MM.1S (cell line): ENCODE measurements around the gene GCSAML.

Experiments used
- DNase-seq: peaks from one replicate; pipeline ENCODE4 v3.0.0-alpha.2; 2015
- H2AFZ ChIP-seq: fragments of 300-600 bp; sonication (generic); 2 replicates; pipeline ENCODE4 v1.6.0; 2016; ENCODE audit warnings: antibody characterized with exemption, low read length
- H3F3A ChIP-seq: fragments of 300-600 bp; sonication (generic); 2 replicates; pipeline ENCODE4 v1.6.1; 2016; ENCODE audit warnings: mild to moderate bottlenecking, antibody characterized with exemption, low read length, moderate library complexity, mixed read lengths; ENCODE audit not compliant: insufficient read depth
- H3K27ac ChIP-seq: fragments of 300-600 bp; sonication (generic); 2 replicates; pipeline ENCODE4 v1.5.1; 2016; ENCODE audit warnings: mild to moderate bottlenecking, low read length
- H3K27me3 ChIP-seq: fragments of 300-600 bp; sonication (generic); replicated peaks from 2 replicates; pipeline ENCODE4 v1.6.0; 2016; ENCODE audit warnings: low read length; ENCODE audit not compliant: insufficient read depth
- H3K36me3 ChIP-seq: fragments of 300-600 bp; sonication (generic); replicated peaks from 2 replicates; pipeline ENCODE4 v1.6.1; 2016; ENCODE audit warnings: mild to moderate bottlenecking, low read length, mixed read lengths; ENCODE audit not compliant: insufficient read depth
- H3K4me1 ChIP-seq: fragments of 300-600 bp; sonication (generic); 2 replicates; pipeline ENCODE4 v1.6.1; 2016; ENCODE audit warnings: low read length, mixed read lengths
- H3K4me2 ChIP-seq: fragments of 300-600 bp; sonication (generic); 2 replicates; pipeline ENCODE4 v1.6.0; 2016; ENCODE audit warnings: low read depth, low read length
- H3K4me3 ChIP-seq: fragments of 300-600 bp; sonication (generic); 2 replicates; pipeline ENCODE4 v1.5.1; 2016; ENCODE audit warnings: low read length, mixed read lengths
- H3K79me2 ChIP-seq: fragments of 300-600 bp; sonication (generic); 2 replicates; pipeline ENCODE4 v1.6.1; 2016; ENCODE audit warnings: mixed run types, low read length, mixed read lengths
- H3K9ac ChIP-seq: fragments of 300-600 bp; sonication (generic); 2 replicates; pipeline ENCODE4 v1.6.1; 2016; ENCODE audit warnings: low read length, mixed read lengths
- H3K9me2 ChIP-seq: fragments of 300-600 bp; sonication (generic); replicated peaks from 2 replicates; pipeline ENCODE4 v1.6.1; 2016; ENCODE audit warnings: mild to moderate bottlenecking, low read length, mixed read lengths; ENCODE audit not compliant: insufficient read depth
- H3K9me3 ChIP-seq: fragments of 300-600 bp; sonication (generic); replicated peaks from 2 replicates; pipeline ENCODE4 v1.6.1; 2016; ENCODE audit warnings: mild to moderate bottlenecking, low read length, mixed read lengths; ENCODE audit not compliant: insufficient read depth
- H4K20me1 ChIP-seq: fragments of 300-600 bp; sonication (generic); 2 replicates; pipeline ENCODE4 v1.6.1; 2016; ENCODE audit warnings: mild to moderate bottlenecking, low read length, moderate library complexity, mixed read lengths; ENCODE audit not compliant: insufficient read depth
- EZH2 ChIP-seq: fragments of 300-600 bp; sonication (generic); optimal IDR thresholded peaks from 2 replicates; pipeline ENCODE3; 2017; ENCODE audit warnings: low read depth, mild to moderate bottlenecking, antibody characterized with exemption, low read length, mixed read lengths
- EZH2phosphoT487 ChIP-seq: fragments of 300-600 bp; sonication (generic); IDR thresholded peaks from 2 replicates; pipeline ENCODE4 v1.6.1; 2018; ENCODE audit warnings: antibody characterized with exemption, low read length
- TF ChIP-seq, protein P1 (sequence below): fragments of 300-600 bp; sonication (generic); IDR thresholded peaks from 2 replicates; pipeline ENCODE4 v1.5.1; 2016; ENCODE audit warnings: antibody characterized with exemption, low read length, mixed read lengths

Gene GCSAML

DNA sequence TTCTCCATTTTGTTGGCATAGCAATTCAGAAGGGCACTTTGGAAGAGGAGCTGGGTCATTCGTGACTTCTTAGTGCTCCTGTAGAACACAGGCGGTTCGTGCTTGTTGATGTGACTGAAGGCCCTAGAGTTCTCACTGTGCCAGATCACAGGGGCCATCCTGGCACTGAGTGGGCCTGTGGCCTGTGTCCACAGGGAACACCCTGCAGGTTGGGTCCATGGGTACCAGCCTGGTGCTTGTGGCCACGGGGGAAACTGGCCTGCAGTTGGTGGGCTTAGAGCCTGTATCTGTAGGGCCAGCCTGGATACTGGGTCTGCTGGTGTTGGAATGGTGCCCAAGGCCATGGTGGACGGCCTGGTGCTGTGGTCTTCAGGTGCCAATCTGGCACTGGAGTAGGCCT lies 65.7 kb downstream of the GCSAML start:
- Histone ChIP-seq H3K27ac (no peak overlapping the region), H3K4me1 (no peaks in the 10 kb centered on the region), H3K79me2 (no peaks in the 10 kb centered on the region), H3K4me2 (no peak overlapping the region), H3K9me2 (no peaks in the 10 kb centered on the region), H3F3A (no peaks in the 10 kb centered on the region), H3K27me3 (no peaks in the 10 kb centered on the region), H2AFZ (no peak overlapping the region), H3K4me3 (no peak overlapping the region), H3K36me3 (no peaks in the 10 kb centered on the region), H3K9ac (no peak overlapping the region), H3K9me3 (no peaks in the 10 kb centered on the region), H4K20me1 (no peaks in the 10 kb centered on the region)
- no peak for TF ChIP-seq EZH2
- no peak for TF ChIP-seq EZH2phosphoT487
- TF ChIP-seq, protein P1, sequence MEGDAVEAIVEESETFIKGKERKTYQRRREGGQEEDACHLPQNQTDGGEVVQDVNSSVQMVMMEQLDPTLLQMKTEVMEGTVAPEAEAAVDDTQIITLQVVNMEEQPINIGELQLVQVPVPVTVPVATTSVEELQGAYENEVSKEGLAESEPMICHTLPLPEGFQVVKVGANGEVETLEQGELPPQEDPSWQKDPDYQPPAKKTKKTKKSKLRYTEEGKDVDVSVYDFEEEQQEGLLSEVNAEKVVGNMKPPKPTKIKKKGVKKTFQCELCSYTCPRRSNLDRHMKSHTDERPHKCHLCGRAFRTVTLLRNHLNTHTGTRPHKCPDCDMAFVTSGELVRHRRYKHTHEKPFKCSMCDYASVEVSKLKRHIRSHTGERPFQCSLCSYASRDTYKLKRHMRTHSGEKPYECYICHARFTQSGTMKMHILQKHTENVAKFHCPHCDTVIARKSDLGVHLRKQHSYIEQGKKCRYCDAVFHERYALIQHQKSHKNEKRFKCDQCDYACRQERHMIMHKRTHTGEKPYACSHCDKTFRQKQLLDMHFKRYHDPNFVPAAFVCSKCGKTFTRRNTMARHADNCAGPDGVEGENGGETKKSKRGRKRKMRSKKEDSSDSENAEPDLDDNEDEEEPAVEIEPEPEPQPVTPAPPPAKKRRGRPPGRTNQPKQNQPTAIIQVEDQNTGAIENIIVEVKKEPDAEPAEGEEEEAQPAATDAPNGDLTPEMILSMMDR = no peak
- no peak for DNase-seq
